HG03520 (cell line): ENCODE measurements around the gene LDLRAD2.
A peak's percentile ranks its signal among the peaks of the same experiment; 100 is the strongest.
"Not testable (repeated sequence)": the region's sequence is repeated elsewhere in the genome, so short reads cannot be mapped to it uniquely, and the experiment has no call there.

Experiments
- ATAC-seq: cut with Tn5 transposase; IDR thresholded peaks from one replicate; pipeline ENCODE4 v1.9.1; 2021; ENCODE audit warnings: mild to moderate bottlenecking, moderate library complexity; ENCODE audit not compliant: unreplicated experiment

The LDLRAD2 gene

GRCh38 chr1:21782868-21783678, 29.0 kb upstream of the LDLRAD2 start, which contains the start of gene USP48:
Gene USP48 (minus strand): TSS chr1:21783149. CDS start chr1:21782957, 192 bp downstream.
- peak; percentile 65 for ATAC-seq

GRCh38 chr1:21783679-21784603, 28.1 kb upstream of the LDLRAD2 start:
- no peak for ATAC-seq

DNA sequence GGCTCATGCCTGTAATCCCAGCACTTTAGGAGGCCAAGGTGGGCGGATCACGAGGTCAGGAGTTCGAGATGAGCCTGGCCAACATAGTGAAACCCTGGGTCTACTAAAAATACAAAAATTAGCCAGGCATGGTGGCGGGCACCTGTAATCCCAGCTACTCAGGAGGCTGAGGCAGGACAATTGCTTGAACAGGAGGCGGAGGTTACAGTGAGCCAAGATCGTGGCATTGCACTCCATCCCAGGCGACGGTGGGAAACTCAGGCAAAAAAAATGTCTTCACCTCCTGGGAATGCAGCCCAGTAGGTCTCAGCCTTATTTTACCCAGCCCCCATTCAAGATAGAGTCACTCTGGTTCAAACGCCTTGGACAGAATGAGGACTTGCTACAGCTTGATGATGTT, 26.3 kb upstream of the LDLRAD2 start:
- not testable (repeated sequence) for ATAC-seq

DNA sequence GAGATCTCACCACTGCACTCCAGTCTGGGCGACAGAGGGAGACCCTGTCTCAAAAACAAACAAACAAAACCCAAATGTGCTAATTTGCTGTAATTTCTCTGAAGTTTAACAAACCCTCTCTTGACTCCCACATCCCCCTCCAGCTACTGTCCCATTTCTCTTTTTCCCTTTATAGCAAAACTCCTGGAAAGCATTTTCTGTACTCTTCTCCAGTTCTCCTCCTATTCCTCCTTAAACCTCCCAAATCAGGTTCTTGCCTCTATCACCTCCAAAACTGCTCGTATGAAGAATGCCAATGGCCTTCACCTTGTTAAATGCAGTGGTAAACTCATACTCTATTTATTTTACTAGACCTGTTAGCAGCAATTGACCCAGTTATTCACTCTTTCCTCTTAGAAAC, 25.4 kb upstream of the LDLRAD2 start:
- no peak for ATAC-seq

- ATAC-seq: no peak
These were observed 19.0 kb upstream of the LDLRAD2 start for GRCh38 chr1:21793104-21793503.

GRCh38 chr1:21794656-21795055, 17.4 kb upstream of the LDLRAD2 start:
- ATAC-seq: no peak

DNA sequence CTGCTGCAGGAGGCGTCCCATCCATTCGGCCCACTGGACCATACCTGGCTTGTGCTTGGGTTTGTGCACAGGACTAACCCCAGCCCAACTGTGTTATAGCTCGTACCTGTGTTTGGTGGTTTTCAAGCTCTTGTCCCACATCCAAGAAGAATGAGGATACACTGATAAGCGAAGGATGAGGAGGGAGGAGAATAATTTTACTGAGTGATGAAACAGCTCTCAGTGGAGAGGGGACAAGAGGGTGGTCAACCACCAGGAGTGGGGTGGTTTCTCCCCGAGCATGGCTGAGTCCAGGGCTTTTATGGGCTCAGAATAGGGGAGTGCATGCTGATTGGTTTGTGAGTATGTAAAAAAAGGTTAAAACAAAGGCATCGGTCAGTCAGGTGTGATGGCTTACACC, 17.0 kb upstream of the LDLRAD2 start:
- ATAC-seq: no peak

DNA sequence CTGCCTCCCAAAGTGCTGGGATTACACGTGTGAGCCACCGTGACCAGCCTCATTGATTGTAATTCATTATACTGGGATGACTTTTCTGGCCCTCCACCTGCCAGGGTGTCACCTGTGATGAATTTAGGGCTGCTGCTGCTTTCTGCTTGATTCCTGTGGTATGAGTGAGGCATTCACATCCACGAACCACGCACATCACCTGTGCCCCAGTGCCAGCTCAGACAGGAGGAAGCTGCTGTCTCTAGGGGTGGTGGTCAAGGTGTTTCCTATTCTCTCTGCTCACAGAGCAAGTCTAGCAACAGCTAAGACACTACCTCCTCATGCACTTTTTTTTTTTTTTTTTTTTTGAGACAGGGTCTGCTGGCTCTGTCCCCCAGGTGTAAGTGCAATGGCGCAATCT, 12.3 kb upstream of the LDLRAD2 start:
- no peak for ATAC-seq

DNA sequence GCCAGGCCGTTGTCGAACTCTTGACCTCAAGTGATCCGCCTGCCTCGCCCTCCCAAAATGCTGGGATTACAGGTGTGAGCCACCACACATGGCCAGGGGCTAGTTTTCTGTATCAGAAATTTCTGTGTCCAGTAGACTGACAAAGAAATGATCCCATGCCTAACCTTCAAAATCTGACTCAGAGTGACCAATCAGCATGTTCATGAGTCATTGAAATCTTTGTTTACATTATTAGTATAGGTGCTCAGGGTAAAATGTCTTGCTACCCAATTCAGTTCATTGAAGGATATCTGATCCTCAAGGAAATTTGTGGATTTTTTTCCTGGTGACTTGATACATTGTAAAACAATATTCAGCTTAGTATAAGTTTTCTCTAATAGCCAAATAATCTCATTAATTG, 11.0 kb upstream of the LDLRAD2 start:
- no peak for ATAC-seq

- ATAC-seq: no peak
These were observed 7.5 kb upstream of the LDLRAD2 start for GRCh38 chr1:21804536-21804935.

DNA sequence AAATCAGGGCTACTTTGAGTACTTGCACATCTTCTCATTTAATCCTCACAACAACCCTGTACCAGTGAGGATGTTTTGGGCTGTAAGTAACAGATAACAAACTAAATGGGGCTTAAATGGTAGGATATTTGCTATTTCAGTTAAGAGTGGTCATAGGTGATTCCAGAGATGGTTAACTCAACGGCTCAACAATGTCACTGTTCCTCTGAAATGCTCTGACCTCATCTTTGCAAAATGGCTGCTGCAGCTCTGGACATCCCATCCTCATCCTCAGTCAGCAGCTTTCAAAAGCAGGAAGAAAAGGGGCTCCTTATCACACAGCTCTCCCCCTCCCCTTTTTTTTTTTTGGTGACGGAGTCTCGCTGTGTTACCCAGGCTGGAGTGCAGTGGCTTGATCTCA, 1.5 kb downstream of the LDLRAD2 start:
- ATAC-seq: no peak

- ATAC-seq: no peak
These were observed 2.3 kb downstream of the LDLRAD2 start for GRCh38 chr1:21814241-21814918.

- ATAC-seq: no peak
These were observed 3.0 kb downstream of the LDLRAD2 start for GRCh38 chr1:21814981-21815582.

GRCh38 chr1:21815724-21816321, 3.8 kb downstream of the LDLRAD2 start:
- no peak for ATAC-seq

DNA sequence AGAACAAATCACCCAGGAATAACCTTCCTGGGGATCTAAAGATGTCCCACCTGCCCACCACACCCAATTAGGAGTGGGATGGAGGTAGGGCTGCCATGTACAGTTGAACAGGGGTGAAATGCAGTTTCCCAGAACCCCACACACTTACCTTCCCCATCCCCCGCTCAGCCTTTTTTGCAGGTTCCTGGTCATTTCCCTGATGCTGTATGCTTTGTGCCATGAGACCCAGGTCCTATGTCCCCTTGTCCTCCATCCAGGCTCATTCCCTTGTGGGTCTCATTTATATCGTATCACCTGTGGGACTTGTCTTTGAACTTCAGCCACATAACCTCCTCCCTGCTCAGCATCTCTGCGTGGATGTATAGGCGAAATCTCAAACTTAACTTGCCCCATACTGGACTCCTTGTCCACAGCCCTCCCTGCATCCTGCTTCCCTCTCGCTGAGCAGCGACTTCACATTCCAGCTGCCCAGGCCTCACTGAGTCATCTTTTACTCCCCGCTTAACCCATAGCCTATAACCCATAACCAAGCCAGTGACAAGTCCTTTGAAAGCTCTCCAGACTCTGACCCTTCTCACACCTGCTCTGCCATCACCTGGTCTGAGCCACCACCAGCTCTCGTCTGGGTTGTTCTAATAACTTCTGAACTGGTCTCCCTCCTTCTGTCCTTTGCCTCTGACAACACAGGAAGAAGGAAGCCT, 4.7 kb downstream of the LDLRAD2 start:
- no peak for ATAC-seq

DNA sequence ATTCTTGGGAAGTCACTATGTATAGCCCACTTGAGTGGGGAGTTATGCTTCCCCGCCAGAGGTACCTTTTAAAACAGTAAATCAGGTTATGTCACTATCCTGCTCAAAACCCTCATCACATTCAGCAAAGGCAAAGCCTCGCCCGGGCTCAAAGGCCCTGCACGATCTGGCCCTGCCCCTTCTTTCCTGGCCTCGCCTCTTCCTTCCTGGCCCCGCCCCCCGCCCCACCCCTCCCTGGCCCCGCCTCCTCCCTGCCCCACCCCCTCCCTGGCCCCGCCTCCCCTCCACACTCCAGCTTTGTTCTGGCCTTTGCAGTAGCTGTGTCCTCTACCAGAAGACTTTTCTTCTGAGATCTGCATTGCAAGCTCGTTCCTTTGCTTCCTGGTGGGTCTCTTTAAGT, 6.6 kb downstream of the LDLRAD2 start:
- no peak for ATAC-seq

GRCh38 chr1:21820597-21821232, 8.7 kb downstream of the LDLRAD2 start:
- ATAC-seq: no peak

GRCh38 chr1:21821385-21822019, 9.4 kb downstream of the LDLRAD2 start:
- no peak for ATAC-seq

GRCh38 chr1:21822349-21822748, 10.3 kb downstream of the LDLRAD2 start:
- ATAC-seq: no peak
